ELF-1 (cell line): ENCODE measurements around the gene EFNA2.
"Not testable (repeated sequence)": the region's sequence is repeated elsewhere in the genome, so short reads cannot be mapped to it uniquely, and the experiment has no call there.

Source experiments
- DNase-seq: peaks from one replicate; pipeline ENCODE4 v3.0.0-alpha.2; 2016; ENCODE audit warnings: low read depth, low spot score

Gene EFNA2

DNA sequence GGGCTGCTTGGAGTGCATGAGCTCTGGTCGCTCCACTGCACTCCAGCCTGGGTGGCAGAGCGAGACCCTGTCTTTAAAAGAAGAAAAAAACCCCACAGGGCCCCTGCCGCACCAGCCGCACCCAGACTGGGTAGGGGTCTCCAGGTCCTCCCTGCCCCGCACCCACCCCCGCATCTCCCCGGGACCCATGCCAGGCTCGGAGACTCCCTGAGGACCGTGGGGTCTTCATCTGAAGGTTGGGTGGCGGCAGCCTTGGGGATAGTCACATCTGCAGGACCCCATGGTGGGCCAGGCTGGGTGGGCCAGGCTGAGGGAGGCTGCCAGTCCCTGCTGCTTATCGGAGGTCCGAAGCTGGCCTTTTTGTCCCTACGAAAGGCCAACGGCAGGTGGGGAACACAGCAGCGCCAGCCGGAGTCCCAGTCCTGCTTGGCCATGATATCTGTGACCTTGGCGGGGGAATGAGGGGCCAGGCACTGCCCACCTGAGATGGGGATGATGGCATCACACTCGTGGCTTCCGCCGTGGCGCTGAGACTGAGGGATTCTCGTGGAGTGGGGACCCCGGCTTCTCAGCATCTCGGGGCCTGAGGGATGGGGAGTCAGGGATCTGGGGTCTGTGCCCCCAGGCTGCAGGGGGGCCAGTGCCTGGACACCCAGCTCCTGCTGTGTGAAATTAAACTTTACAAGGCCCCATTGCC, 11.1 kb downstream of the EFNA2 start:
- DNase-seq, result no peak

DNA sequence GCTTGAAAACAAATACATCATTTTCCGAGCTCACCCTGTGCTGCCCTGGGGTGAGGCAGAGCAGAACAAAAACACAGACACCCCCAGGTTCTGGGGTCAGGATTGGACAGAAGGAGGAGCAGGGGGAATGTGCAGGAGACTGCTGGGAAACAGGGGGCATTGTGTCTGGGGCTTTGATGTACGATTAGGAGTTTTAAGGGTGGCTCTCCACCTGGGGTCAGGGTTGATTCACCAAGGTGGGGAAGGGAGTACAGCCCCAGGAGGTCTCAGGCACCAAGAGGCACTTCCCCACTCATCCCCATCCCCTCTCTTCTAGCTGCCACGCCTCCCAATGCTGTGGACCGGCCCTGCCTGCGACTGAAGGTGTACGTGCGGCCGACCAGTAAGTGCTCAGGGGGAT, 12.6 kb downstream of the EFNA2 start:
- DNase-seq, result no peak

- DNase-seq, result no peak
Measured at GRCh38 chr19:1299801-1300200, 14.1 kb downstream of the EFNA2 start.

GRCh38 chr19:1300744-1301490, 15.2 kb downstream of the EFNA2 start:
- DNase-seq, result no peak

- no peak for DNase-seq
Measured at GRCh38 chr19:1302533-1303239, 17.0 kb downstream of the EFNA2 start.

GRCh38 chr19:1304197-1304924, 18.7 kb downstream of the EFNA2 start:
- DNase-seq, result no peak

GRCh38 chr19:1305354-1305753, 19.7 kb downstream of the EFNA2 start:
- not testable (repeated sequence) for DNase-seq

- DNase-seq, result no peak
Measured at GRCh38 chr19:1307320-1307719, 21.6 kb downstream of the EFNA2 start.

- DNase-seq, result no peak
Measured at GRCh38 chr19:1307755-1308303, 22.2 kb downstream of the EFNA2 start.

DNA sequence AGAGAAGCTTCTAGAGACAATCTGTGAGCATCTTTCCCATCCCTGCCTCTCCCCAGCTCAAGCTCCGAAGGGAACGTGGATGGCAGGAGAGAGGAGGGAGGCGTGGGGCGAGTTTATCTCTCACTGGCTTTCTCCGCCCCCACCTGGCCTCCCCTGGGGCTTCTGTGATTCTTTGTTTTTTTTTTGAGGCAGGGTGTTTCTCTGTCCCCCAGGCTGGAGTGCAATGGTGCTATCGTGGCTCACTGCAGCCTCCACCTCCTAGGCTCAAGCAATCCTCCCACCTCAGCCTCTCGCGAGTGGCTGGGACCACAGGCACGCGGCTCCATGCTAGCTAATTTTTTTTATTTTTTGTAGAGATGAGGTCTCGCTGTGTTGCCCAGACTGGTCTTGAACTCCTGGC, 23.0 kb downstream of the EFNA2 start:
- DNase-seq, result no peak

DNA sequence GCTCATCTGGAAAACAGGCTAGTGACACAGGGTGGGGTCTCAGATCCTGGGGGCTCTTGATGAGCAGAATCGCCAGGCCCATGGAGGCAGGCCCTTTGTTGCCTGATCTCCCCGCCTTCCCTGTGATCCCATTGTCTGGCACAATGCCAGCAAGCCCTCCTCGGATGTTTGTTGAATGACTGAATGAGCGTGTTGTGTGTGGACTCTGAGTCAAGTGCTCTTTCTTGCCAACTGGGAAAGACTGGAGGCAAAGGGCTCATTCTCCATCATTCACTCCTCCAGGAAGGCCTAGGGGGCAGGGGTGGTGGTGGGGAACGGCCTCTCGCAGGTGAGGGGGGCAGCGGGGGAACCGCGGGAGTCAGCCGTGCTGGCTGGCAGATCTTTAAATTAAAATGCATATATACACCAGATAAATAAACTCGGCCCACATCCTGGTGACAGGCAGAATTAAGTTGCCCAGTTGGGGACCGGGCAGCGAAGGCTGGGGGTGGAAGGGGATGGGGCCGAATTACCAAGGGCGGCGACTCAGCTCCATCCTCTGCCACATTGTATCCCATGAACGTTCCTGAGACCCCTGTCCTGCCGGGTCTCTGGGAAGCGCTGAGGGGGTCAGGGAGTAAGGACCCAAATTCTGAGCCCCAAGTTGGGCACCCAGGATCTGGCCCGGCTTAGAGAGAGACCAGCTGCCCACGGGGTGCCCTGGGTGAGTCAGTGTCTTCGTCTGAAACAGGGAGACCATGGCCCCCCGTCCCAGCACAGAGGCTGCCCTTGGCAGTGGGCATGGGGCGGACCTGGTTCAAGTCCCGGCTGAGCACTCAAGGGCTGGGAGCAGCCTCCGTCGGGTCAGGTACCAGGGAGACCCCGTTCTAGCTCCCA, 24.5 kb downstream of the EFNA2 start:
- no peak for DNase-seq

DNA sequence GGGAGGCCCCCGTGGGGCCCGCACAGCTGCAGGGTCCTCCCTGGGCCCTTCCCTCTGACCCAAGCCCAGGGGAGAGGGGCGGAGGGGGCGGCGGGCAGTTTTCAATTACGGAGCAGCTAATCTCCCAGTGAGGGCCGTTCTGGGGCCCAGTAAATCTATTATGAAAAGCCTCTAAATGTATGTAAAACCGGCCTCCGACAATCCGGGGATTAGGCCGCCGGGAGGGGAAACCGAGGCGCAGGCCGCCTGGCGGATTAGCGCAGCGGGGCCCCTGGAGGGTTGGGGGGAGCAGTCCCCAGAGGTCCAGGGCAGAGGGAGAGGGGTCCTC, 25.1 kb downstream of the EFNA2 start:
- DNase-seq, result no peak

GRCh38 chr19:1311543-1312091, 25.9 kb downstream of the EFNA2 start:
- DNase-seq, result no peak

DNA sequence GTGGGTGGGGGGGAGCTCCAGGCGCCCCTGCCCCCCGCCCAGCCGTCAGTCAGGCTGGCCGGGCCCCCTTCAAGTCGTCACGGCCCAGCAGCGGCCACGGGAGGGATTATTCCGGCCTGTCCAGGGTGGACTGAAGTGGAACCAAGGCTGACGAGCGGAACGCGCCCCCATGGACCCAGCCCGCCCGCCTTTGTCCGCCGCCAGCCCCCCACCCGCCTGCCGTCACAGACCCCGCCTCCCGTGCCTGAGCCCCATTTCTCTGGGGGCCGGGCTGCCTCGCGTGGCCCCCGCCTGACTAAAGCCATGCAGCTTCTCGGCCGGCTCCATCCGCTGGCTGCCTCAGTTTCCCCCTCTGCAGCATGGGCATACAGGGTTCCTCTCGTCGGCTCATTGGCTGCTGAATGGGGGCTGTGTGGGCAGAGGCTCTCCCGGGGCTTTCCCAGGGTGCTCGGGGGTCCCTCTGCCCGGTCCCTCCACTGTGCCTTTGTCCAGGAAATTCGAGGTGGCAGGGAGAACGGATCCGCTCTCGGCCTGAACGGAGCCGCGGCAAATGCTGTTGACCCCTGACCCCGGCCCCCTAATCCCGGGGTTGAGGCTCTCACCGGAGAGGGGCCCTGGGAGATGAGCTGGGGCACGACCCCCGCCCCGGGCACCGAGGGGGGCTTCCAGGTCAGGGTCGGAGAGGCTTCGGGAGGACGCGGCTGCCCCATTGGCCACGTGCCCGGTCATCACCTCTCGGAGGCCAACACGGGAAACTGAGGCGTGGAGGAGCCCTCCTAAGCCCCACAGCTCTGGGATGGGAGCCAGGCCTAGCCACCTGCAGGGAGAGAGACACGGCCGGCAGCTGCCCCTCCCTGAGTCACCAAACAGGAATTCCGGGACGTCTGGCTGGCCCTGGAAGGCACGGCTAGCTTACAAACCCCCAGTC, 27.4 kb downstream of the EFNA2 start:
- DNase-seq, result peak; percentile 75

DNA sequence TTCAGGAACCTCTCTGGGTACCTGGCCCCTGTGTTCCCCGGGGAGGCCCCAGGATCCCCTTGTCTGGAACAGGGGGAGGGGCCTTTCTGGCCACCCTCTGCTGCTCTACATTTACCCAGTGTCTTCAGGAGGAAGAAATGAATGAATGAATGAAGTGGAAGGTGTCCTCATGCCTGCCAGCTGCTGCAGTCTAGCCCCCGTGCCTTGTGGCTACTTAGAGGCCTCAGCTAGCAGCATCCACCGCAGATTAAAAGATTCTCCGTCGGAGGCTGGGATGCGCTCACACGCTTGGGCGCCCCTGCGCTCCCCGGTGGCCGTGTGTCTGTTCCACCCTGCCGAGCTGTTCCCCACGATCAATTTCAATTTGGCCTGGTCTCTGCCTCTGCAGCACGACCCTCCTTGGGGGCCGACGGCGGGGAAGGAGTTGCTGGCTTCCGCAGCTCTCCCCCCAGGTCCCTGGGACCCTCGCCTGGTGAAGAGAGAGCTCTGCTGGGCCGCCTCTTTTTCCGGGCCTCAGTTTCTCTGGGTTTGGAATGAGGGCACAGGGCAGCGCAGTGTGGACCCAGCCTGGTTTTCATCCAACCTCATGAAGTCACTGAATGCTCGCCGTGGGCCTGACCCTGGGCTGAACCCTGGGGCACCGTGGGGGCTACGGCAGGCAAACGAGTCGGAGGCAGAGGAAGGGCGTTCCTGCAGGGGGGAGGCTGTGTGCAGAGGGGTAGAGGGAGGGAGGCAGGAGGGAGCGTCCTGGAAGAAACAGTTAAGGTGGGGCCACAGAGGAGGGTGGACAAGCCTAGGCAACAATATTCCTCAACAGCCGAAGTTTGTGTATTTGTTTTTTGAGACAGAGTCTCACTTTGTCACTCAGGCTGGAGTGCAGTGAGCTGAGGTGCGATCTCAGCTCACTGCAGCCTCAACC, 28.3 kb downstream of the EFNA2 start:
- no peak for DNase-seq

DNA sequence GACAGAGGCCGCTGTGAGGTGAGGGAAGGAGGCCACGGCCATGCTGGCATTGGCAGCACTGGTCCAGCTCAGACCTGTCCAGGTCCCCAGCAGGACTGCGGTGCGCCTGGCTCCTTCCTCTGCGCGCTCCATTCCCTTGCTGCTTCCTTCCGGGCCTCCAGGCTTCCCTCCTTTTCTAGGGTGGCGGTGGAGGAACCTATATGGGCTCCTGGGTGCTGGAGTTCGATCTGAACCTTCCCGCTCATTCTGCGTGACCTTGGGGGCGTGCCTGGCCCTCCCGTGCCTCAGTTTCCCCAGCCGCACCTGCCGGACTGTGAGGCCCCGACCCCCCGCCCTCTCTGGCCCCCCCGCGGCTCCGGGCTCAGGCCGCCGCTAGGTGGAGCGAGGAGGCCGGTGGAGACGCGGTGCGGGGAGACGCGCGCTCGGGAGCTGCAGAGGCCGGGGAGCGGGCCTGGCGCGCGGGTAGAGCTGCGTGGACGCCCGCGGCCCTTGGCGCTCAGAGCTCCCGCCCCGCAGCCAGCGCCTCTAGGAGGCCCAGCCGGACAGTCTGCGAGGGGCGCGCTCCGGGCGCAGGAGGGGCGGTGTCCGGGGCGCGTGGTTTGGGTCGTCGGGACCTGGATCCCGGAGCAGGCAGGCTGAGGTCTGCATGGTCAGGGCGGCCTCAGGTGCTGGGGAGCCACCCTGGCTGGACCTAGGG, 29.9 kb downstream of the EFNA2 start:
- peak; percentile 56 for DNase-seq

DNA sequence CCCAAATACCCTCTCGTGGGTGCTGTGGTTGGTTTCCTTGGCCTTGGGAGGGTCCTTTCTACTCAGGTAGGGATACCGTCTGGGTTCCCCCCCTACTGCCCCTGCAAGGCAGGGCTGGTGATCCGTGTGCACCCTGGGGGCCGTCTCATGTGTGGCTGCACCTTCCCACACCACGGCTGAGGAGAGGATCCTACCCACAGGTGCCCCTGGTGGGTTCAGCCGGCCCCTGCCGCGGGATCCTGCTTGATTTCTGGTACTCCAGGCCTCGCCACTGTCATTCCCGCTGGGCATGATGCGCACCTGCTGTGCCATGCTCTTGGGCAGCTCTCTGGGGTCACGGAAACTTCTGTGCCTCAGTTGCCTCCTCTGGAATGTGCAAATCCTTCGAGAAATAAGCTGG, 30.8 kb downstream of the EFNA2 start:
- no peak for DNase-seq
